ENCODE results near the gene ATXN7L1.

Gene ATXN7L1

DNA sequence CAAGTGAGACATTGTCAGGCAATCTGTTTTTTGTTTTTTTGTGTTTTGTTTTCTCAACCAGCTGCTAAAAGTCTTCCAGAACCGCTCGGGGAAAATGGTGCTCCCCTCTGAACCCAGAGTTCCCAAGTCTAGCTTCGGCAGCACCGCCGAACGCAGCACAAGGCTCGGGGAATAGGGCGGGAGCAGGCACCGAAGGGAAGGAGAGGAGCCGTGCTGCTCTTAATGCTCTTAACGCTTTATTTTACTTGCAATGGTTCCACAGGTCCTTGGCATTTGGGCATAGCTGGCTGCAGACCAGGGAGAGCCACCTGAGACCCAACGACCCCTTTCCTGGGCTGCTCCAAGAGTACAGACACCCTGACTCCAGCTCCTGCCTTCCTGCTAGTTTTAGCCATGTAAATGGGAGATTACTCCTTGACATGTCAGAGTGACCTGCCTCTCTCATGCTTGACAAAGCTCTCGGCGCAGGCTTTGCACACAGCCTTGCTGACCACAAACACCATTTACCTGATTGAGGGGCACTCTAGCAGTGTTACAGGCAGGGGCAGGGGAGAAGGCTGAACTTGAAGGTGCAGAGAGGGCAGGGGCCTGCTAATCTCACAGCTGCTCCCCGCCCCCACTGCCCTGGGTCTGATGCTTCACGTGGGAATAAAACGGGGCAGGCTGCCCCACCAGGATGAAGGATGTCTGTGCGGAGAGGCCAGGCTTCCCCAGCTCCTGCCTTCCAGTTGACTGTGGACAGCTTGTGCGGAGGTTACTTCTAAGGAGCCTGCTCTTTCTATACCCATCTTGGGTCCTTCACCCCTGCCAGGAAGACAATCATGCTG is 236.5 kb downstream of the ATXN7L1 start:
- no peak for DNase-seq

DNA sequence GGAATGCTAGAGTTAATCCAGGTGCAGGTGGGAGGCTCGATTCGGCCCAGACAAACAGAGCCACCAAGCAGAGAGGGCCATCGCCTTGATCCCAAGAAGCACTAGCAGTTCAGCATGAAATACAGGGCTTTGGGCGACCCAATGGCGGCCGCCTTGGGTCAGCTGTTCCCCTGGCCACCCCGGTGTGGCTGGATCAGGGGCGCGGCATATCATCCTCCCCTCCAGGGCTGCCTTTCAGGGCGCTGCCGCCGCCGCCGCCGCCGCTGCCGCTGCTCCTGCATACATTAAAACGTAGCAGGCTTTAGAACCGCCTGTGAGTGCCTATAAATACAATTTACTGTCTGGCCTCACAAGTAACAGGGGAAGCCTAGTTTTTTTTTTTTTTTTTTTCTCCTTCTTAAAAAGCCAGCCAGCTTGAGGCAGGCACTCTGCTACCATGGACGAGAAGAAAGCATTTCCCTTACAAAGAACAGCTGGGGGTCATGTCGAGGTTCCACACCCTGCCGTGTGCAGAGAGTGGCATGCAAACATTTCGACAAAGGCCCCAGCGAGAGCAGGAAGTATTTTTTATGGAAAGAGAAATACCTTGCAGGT is 237.4 kb downstream of the ATXN7L1 start:
- DNase-seq: no peak

DNA sequence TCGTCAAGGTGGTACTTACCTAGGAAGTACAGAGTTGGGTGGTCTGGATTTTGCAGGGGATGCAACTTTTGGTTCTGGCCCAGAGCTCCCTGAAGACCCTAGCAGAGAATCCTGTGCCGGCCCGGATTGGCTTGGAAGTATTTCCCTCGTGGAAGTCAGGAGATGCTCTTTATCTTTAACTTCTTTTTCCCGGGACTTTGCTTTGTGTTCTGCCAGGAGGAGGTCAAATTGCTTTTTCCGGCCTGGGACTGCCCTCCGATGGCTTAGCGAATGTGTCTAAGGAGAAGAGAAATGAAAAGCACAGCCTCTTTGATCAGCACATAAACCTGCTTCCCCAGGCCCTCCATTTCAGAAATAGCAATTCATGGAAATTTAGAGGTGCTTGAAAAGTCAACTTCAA is 238.1 kb downstream of the ATXN7L1 start:
- DNase-seq: no peak

DNA sequence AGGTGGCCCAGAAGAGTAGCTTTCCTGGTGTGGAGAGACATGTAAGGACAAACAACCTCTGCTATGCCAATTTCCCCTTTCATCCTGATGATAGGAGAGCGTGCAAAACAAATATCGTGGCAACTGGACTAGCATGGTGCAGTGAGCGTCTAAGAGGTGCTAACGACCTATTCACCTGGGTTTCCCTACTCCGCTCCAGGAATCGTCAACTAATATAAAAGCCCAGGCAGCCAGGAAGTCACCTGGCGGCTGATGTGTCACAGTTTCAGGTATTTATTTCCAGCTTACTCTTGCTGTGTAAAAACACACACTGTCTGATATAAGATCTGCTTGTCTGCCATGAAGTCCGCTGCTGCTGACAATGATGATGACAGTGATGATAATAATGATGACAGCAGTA is 238.6 kb downstream of the ATXN7L1 start:
- DNase-seq: no peak

DNA sequence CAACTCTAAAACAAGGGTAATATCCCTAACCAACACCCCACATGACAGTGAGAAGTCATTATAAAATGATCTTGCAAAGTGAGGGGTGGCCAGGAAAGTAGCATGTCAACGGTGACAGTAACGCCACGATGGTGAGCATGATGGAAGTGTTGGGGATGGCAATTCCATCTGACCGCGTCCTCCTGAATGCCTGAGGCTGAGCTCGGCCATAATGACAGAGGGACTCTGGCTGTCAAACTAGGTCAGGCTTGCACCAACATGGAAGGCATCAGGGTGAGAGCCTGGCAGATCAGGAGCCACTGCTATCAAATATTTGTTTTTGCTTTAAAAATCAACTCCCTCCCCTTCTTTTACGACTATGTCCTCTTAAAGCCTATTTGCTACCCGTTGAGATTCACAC is 239.4 kb downstream of the ATXN7L1 start:
- no peak for DNase-seq

DNA sequence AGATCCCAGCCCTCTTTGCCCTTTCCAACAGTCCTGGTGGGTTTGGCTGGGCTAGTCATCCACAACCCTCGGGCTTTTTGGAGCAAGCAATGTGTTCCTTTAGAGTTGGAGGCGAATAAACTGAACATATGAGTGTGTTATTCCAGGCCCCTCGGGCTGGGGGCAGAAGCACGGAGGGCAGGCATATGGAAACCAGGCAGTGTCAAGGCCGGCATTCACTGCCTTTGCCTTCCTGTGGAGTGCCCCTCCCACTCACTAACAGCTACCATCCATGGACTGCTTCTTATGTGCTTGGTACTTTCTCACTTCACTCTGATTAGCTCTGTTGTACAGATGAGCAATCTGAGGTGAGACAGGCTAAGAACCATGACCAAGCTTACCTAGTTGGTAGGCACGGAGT is 241.2 kb downstream of the ATXN7L1 start:
- DNase-seq: no peak

DNA sequence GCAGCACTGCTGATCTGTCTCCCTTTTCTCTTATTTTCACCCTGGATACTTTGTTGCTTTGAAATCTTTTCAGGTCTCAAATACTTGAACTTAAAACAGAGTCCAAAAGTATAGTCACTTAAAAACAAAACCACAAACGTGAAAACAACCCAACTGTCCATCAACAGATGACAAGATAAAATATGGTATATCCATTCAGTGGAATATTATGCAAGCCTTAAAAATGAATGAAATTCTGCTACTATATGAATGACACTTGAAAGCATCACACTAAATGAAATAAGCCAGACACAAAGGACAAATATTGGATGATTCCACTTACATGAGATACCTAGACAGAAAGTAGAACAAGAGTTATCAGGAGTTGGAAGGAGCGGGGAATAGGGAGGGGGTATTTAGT is 250.4 kb downstream of the ATXN7L1 start:
- DNase-seq: no peak

DNA sequence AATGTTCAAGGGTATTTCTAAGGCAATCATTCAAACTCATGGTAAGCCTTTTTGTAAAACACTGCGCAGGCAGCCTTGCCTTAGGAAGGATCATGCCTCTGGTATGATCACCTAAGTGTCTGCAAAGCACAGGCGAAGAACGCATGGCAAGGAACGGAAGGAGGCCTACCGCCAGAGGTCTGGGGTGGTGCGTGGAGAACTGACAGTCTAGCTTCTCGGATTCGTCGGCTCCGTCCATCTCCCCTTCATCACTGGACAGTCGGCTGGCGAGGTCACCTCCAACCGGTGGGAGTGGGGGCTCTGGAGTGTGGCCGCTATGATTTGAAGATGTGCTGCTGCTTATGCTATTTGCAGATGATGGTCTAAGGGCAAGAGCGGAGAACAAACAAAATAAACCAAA is 252.5 kb downstream of the ATXN7L1 start:
- no peak for DNase-seq

DNA sequence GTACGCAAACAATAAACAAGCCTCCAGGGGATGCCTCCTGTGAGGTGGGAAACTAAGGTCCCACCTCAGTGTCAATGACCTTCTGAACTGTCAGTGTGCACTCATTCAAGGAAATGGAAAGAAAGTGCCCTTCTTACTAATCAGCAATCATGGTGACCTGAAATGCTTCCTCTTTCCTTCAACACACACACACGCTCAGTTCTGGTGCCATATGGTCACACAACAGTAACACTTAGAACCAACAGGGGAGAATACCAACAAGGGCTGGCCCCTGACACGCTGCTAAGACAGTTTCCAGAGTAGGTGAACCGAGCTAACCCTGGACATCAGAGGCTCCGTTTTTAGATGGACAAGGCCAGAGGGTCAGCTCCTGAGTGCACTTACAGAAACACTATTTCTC is 253.0 kb downstream of the ATXN7L1 start:
- DNase-seq: no peak

DNA sequence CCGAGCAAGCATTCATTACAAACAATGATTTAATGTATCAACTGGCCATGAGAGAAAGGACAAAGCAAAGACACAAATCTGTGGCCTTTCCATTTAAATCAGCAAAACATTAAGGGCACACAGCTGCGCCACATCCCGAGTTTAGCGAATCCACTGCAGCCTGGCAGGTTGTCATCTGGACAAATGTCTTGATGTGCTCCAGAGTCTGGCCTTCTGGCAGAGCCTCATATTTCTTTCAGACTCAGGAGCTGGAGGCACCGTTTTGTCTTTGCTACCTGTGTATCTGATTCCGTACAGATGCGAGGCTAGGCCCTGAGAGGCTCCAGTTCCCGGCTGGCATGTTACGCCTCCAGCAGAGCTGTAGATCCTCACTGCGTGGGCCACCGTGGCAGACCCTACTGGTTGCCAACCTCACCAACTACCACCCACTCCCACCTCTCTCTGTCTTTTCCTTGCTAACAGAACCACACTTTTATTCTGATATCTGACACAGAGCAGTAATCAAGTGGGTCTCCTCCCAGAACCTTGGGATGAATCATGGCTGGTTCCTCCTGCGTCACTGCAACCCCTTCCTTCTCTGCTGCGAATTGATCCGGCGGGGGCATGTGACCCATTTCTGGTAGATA is 254.2 kb downstream of the ATXN7L1 start:
- no peak for DNase-seq

DNA sequence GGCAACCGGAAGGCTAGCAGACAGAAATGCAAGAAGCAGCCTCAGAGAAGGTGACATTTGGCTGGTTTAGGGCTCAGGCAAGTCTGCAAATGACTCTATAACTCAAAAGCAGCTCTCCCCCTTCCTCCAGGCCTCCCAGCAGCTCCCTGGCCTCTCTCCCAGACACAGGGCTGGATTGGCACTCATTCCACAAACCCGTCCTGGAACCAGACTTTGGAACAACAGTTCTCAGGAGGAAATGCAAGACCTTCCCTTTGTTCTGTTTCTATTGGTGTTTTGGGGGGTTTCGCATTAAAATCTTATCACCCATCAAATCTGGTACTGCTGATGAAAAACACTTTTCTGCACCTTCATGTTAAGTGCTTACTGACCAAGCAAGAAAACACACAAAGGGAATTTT is 254.8 kb downstream of the ATXN7L1 start:
- no peak for DNase-seq

DNA sequence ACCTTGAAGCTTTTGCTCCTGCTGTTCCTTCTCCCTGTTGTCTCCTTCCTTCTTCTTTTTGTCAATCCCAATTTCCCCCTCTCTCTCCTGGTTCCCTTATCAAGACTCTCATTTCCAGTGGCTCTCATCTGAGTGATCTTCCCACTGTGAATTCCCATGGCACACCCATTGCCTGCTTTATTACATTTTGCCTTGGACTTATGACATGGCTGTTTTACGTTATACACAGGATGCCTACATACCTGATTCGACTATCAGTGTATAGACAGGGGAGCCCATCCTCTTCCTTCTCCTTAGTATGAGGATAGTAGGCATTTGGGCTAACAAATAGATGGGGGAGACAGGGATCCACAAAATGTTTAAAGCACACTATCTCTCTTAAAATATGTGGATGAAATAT is 255.2 kb downstream of the ATXN7L1 start:
- DNase-seq: no peak

DNA sequence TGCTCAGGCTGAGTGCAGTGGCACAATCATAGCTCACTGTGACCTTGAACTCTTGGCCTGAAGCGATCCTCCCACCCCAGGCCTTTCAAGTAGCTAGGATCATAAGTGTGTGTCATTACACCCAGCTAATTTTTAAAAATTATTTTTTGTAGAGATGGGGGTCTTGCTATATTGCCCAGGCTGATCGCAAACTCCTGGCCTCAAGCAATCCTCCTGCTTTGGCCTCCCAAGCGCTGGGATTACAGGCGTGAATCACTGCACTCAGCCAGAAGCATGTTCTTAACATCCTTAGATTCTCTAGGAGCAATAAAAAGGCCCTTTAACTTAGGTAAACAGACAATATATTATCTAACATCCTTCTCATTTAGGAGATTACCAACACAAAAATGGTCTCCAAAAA is 256.8 kb downstream of the ATXN7L1 start:
- no peak for DNase-seq

DNA sequence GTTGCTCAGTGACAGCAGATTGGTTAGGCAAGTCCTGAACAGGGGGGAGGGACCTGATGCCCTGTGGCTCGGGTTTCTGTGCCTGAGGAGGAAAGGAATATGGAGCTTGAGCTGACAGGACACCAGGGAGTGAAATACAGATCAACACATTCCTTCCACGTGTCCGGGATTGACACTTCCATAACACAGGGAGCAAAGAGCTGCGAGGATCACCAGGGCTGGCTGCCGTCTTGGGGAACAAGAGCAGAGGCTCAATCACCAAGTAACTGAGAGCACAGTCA is 258.4 kb downstream of the ATXN7L1 start:
- no peak for DNase-seq

DNA sequence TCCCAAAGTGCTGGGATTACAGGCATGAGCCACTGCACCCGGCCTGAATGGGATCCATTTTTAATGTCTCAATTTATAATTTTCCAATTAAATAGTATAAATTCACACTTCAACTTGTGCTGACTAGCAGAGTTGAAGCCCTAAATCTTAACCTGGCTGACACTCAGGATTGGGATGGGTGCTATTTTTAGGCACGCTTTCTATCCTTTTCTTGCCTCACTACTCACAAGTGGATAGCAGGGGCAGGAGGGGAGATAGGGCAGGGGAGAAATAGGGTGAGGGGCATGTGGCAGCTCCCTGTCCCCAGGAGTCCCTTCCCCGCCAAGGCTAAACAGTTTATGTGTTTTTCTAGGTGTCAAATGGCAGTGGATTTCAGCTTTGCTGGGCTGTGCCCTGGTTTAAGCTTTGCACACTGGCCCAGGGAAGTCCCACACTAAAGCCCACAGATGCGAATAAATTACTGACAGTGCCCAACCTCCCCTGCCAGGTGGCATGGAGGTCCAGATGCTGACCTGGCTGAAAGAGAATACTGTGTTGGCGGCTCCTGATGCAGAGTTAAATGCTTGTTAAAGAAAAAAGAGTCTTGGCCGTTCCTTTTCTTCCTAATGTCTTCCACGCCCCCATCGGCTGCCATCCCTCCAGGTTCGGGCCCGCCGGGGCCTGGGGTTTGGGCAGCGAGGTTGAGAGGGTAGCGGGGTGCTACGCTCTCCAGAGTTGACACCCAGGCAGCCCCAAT is 259.0 kb downstream of the ATXN7L1 start:
- no peak for DNase-seq

DNA sequence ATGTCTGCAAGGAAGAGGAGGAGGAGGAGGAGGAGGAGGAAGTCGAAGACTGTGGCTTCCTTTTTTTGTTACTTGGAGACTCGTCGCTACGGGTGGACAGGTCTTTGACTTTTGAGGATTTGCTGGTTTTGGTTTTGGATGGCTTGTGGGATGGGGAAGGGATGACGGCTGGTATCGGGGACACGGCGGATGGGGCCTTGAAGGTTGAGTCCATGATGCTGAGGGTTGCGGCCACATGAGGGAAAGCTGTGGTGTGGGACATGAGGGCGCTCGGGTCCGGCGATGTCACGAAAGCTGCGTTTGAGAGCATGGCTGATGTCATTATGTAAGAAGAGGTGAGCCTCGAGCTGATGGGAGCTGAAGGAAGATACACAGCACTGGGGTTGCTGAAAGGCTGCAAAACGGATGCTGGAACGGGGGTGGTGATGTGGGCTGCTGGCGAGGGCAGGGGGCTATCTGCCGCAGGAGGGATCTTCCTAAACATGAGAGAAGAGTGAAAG is 262.0 kb downstream of the ATXN7L1 start:
- DNase-seq: no peak

DNA sequence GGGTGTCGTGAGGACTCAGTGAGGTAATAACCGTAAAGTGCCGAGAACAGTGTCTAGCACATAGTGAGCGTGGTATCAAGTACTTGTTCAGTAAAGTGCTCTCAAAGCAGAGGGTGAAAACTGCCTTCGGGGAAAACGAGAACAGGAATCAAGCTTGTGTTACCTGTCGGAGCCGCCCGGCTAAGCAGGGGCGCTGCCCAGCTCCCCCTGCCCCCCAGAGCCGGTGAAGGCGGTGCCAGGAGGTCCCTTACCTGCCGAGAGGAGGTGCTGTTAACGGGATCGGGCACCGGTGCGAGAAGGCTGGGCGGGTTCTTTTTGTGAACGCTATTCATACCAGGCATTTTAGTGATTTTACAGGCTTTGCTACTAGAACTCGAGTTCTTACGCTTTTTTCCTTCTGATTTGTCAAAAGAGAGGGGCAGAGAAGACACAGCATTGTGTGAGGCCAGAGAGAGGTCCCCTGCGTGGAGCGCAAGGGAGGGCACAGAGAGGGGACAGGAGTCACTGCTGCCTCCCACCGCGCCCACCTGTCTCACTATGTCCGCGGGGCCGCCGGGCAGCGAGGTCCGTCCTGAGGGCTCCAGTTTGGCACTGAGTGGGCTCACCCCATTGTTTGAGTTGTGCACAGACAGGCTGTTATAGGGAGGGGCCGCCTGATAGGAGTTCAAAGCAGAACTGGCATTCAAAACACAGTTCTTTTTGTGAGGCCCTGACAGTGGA is 262.6 kb downstream of the ATXN7L1 start:
- DNase-seq: no peak

DNA sequence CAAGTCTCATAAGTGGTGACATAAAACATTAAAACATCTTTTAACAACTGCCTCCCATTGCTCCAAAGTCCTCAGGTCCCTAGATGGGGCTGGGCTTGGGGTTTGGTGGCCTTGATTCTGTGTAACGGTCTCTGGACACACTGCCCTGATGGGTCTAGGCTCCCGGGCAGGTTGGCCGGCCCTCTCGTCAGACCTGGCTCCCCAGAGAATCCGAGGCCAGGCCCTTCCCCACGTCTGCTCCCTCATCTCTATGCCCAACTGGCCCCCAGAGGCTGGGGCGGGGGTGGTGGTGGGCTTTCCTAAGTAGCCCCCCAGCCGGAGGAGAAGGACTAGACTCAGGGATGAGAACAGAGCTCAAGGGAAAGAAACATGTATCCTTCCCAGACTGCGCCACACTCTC is 263.6 kb downstream of the ATXN7L1 start:
- no peak for DNase-seq

DNA sequence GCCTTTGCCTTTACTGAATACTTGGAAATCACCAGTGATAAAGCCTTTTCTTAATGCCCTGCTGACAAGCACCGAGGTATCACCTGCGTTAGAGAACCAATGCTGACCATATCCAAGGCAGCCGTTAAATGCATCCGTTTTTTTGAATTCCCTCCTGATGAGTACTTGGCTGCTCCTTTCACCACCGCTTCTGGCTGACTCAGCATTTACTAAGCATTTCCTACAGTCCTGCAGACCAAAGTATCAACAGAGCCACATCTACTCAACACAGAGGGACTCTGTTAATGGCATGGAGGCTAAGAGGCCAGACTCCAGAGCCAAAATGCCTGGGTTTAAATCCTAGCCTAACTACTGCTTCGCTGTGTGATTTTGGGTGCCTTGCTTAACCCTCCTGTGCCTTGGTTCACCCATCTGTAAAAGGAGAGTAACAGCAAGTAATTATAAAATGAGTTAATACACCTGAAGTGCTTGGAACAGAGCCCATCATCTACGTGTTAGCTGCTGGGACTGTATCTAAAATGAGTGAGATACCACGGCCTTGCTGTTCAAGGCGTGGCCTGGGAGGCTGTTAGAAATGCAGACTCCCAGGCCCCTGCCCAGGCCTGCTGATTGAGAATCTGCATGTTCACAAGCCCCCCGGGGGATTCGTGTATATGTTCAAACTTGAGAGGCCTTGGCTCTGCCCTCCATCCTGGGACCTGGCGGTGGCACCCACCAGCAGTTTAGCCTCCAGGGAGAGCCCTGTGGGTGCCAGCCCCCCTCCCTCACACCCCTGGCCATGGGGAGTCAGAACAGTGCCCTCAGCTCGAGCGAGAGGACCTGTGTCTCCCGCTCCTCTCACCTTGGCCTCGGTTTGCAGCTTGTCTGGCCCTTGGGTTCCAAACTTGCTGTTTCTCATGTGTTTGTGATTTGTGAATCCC is 264.3 kb downstream of the ATXN7L1 start:
- no peak for DNase-seq

DNA sequence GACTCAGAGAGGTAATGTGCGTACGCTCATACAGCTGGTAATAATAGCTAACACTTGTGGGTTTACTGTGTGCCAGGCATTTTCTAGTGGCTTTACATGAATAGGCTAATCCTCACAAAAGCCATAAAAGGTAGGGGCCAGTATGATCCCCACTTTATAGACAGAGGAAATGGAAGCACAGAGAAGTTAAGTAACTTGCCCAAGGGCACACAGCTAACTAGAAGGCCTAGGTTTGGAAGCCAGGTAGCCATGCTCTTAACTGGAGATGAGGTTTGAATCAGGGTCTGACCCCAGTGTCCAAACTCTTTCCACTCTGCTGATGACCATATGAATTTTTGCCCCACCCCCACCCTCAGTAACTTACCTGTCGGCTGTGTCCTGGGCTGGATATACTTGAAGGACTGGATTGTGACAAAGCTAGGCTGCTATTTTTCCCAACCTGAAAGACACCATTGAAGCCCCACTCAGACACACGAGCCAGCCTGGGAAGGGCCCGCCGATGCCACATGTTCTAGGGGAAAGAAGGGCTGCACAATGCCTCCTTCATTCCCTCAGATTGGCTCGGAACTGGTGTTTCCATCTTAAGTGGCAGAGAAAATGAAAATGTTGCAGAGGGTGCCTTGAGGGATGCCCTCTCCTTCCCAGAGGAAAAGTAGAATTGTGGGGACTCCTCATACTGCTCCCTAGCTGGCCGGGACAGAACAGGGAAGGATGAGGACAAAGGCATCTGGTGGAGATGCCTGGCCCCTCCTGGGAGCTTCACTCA is 266.1 kb downstream of the ATXN7L1 start:
- DNase-seq: no peak
